ENCODE data around the gene NOL6. TPM values are rescaled to one million over a fixed set of nuclear protein-coding genes. Genes with fewer than 3 reads are reported as not detected.
"Not testable (repeated sequence)": the region's sequence is repeated elsewhere in the genome, so short reads cannot be mapped to it uniquely, and the experiment has no call there.

NOL6 gene
- total RNA-seq, 2 donors from 2014 or later: 20.8 to 34.9 TPM

DNA sequence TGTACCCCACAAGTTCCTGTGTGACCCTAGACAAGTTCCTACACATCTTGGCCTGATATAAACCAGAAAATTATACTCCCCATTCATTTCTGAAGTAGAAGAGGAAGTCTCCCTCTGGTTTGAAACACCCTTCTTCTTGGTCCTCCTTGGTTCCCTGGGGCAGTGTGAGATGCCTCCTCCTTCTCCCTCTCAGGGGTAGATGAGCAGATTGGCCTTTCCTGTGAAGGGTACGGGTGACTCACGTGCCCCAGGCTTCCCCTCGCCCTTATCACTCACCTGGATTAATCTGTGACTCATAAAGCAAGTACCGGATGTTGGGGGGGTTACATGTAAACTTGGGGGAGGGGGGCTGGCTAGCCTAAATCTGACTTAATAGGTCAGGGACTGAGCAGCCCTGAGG, 15.3 kb downstream of the NOL6 start:
- TF ChIP-seq, protein P1, sequence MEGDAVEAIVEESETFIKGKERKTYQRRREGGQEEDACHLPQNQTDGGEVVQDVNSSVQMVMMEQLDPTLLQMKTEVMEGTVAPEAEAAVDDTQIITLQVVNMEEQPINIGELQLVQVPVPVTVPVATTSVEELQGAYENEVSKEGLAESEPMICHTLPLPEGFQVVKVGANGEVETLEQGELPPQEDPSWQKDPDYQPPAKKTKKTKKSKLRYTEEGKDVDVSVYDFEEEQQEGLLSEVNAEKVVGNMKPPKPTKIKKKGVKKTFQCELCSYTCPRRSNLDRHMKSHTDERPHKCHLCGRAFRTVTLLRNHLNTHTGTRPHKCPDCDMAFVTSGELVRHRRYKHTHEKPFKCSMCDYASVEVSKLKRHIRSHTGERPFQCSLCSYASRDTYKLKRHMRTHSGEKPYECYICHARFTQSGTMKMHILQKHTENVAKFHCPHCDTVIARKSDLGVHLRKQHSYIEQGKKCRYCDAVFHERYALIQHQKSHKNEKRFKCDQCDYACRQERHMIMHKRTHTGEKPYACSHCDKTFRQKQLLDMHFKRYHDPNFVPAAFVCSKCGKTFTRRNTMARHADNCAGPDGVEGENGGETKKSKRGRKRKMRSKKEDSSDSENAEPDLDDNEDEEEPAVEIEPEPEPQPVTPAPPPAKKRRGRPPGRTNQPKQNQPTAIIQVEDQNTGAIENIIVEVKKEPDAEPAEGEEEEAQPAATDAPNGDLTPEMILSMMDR (IDR thresholded peaks at IDR 0.05): no peak

DNA sequence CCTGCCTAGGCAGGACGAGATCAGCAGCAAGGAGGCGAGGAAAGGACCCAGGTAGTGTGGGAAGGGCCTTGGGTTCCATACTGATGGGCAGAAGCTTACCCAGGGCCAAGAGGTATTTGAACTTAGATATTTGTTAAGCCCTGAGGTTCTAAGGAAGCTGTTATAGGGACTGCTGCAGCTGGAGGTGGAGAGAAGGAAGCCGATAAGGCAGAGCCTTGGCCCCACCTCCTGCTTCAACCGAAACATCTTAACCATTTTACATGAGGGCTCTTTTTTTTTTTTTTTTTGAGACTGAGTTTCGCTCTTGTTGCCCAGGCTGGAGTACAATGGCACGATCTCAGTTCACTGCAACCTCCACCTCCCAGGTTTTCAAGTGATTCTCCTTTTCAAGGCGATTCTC, 17.8 kb downstream of the NOL6 start:
- Histone ChIP-seq H3K36me3 (no peaks in the 10 kb centered on the region), H3K27ac (no peak overlapping the region), H3K9me3 (no peaks in the 10 kb centered on the region), H3K4me3 (no peak overlapping the region), H3K27me3 (replicated peaks; ENCODE audit: insufficient read depth) (no peaks in the 10 kb centered on the region), H3K4me1 (ENCODE audit: control insufficient read depth in 1 of 2, low read depth in 2 of 2) (no peaks in the 10 kb centered on the region)
- ATAC-seq (ENCODE audit: insufficient number of reproducible peaks, low FRiP score, low read depth) (no peak), DNase-seq (ENCODE audit: low spot score) (no peak)
- TF ChIP-seq, protein P1 (IDR thresholded peaks at IDR 0.05): no peak

More for the DNA sequence above, 15.3 kb downstream of the NOL6 start:
- H3K27ac ChIP-seq: no peak overlapping the region
- H3K27me3 ChIP-seq (replicated peaks; ENCODE audit: insufficient read depth): no peaks in the 10 kb centered on the region
- no peaks in the 10 kb centered on the region for H3K9me3 ChIP-seq
- ATAC-seq (ENCODE audit: insufficient number of reproducible peaks, low FRiP score, low read depth) (no peak), DNase-seq (ENCODE audit: low spot score) (no peak)
- H3K4me1 ChIP-seq (ENCODE audit: control insufficient read depth in 1 of 2, low read depth in 2 of 2): no peaks in the 10 kb centered on the region
- no peak overlapping the region for H3K4me3 ChIP-seq
- peaks cover 20% of the 10 kb centered on the region for H3K36me3 ChIP-seq

DNA sequence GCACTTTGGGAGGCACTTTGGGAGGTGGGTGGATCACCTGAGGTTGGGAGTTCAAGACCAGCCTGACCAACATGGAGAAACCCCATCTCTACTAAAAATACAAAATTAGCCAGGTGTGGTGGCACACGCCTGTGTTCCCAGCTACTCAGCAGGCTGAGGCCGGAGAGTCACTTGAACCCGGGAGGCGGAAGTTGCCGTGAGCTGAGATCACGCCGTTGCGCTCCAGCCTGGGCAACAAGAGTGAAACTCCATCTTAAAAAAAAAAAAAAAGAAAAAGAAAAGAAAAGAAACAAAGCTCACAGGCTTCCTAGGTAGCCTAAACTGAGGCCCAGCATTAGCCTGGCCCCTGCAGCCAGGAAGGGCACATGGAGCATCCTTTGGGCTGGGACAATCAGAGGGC, 18.3 kb downstream of the NOL6 start:
- not testable (repeated sequence) for H3K4me3 ChIP-seq; H3K9me3 ChIP-seq; H3K36me3 ChIP-seq; H3K4me1 ChIP-seq (ENCODE audit: control insufficient read depth in 1 of 2, low read depth in 2 of 2); H3K27ac ChIP-seq; H3K27me3 ChIP-seq (replicated peaks; ENCODE audit: insufficient read depth); DNase-seq (ENCODE audit: low spot score); ATAC-seq (ENCODE audit: insufficient number of reproducible peaks, low FRiP score, low read depth)

DNA sequence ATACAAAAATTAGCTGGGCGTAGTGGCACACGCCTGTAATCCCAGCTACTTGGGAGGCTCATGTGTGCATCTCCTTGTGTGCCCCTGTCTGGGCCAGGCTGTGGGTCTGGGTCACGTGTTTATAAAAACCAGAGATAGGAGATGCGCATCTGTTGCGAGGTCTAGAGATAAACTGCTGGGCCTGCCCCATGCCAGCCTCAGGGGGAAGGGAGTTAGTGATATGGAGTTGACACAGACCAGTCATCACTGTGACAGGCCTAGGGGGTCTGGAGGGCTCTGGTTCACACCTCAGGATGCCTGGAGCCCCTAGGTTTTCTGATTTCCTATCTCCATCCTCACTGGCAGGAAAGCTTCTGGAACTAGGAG, 19.1 kb downstream of the NOL6 start:
- ATAC-seq (ENCODE audit: insufficient number of reproducible peaks, low FRiP score, low read depth); DNase-seq (ENCODE audit: low spot score): not testable (repeated sequence)

DNA sequence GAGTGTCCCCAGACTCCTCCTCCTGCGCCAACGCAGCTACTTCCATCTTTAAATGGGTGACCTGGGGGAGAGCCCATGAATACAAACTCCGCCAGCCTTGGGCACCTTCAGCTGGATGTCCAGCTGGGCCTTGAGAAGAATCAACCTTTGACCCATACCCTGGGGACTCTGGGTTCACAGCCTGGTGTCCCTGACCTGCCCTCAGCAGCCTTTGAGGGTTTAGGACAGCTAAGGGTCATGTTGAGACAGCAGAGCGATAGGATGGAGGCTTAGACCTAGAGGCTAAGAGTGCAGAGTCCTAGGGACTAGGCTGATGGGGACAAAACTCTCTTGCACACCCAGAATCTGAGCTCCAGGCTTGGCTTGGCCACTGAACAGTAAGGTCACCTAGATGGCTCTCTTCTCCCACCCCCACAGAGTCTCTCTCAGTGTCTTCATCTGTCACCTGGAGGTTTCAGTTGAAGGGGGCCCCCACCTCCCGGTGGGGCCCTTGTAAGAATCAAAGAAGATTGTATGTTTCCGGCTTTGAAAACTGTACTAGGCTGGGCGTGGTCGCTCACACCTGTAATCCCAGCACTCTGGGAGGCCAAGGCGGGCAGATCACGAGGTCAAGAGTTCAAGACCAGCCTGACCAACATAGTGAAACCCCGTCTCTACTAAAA, 19.6 kb downstream of the NOL6 start:
- DNase-seq (ENCODE audit: low spot score): no peak
- H3K27ac ChIP-seq: no peak overlapping the region
- H3K9me3 ChIP-seq: no peaks in the 10 kb centered on the region
- ATAC-seq (ENCODE audit: insufficient number of reproducible peaks, low FRiP score, low read depth): no peak
- no peaks in the 10 kb centered on the region for H3K36me3 ChIP-seq
- TF ChIP-seq, protein P1 (IDR thresholded peaks at IDR 0.05): no peak
- no peak overlapping the region for H3K4me3 ChIP-seq
- no peaks in the 10 kb centered on the region for H3K27me3 ChIP-seq (replicated peaks; ENCODE audit: insufficient read depth)
- no peaks in the 10 kb centered on the region for H3K4me1 ChIP-seq (ENCODE audit: control insufficient read depth in 1 of 2, low read depth in 2 of 2)

More for the DNA sequence above, 19.1 kb downstream of the NOL6 start:
- H3K36me3 ChIP-seq; H3K27ac ChIP-seq; H3K4me1 ChIP-seq (ENCODE audit: control insufficient read depth in 1 of 2, low read depth in 2 of 2); H3K4me3 ChIP-seq; H3K9me3 ChIP-seq; H3K27me3 ChIP-seq (replicated peaks; ENCODE audit: insufficient read depth): not testable (repeated sequence)

DNA sequence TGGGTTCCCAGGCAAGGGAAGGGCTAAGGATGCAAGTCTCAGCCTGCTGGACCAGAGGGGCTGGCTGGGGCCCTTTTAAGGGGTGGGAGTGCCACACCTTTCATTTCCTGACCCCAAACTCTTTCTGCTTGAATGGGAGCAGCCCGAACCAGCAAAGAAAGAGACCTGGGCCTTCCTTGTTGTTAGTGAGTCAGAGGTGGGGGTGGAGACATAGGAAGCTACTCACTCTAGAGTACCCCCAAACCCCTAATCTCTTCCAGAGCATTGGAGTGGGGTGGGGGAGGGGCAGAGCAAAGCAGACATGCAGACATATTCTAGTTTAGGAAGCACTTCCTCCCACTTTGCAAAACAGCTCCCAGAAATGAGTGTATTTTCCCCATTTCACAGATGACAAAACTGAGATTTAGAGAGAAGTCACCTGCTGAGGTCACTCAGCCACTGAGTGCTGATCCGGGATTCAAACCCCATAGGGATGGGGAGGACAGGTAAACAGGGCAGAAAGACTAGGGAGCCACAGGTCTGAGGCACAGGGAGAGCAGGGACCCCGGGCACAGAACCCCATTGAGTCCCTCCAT, 20.4 kb downstream of the NOL6 start:
- no peaks in the 10 kb centered on the region for H3K27me3 ChIP-seq (replicated peaks; ENCODE audit: insufficient read depth)
- H3K9me3 ChIP-seq: no peaks in the 10 kb centered on the region
- no peaks in the 10 kb centered on the region for H3K36me3 ChIP-seq
- ATAC-seq (ENCODE audit: insufficient number of reproducible peaks, low FRiP score, low read depth) (no peak), DNase-seq (ENCODE audit: low spot score) (no peak)
- H3K4me3 ChIP-seq: no peak overlapping the region
- no peak overlapping the region for H3K27ac ChIP-seq
- TF ChIP-seq, protein P1 (IDR thresholded peaks at IDR 0.05): no peak
- H3K4me1 ChIP-seq (ENCODE audit: control insufficient read depth in 1 of 2, low read depth in 2 of 2): no peaks in the 10 kb centered on the region

All from thoracic aorta (tissue), 2 donors.